Loucy (cell line): ENCODE data around the gene TACR2.

ENCODE experiments used
- CTCF ChIP-seq: fragments of 200-600 bp; sonication (generic); conservative IDR thresholded peaks from 2 replicates; pipeline ENCODE4 v1.5.1; 2014; ENCODE audit warnings: mild to moderate bottlenecking, antibody characterized with exemption, low read length
- EZH2phosphoT487 ChIP-seq: fragments of 200-600 bp; IDR thresholded peaks from 2 replicates; pipeline ENCODE4 v1.6.1; 2018; ENCODE audit warnings: antibody characterized with exemption, mild to moderate bottlenecking, moderate library complexity, borderline replicate concordance

GRCh38 chr10:69456880-69457693 lies 40.4 kb upstream of the TACR2 start:
- TF ChIP-seq CTCF: no peak
- TF ChIP-seq EZH2phosphoT487: no peak
